Epithelial cell of proximal tubule (primary cell): Measurements from ENCODE around the gene KCNIP1. TPM values are rescaled to one million over a fixed set of nuclear protein-coding genes. Genes with fewer than 3 reads are reported as not detected.

Experiments used
- DNase-seq: peaks from one replicate; pipeline ENCODE4 v3.0.0-alpha.2; 2011; ENCODE audit warnings: low read depth
- H3K4me3 ChIP-seq: 2 replicates; pipeline ENCODE4 v1.5.1; 2011; ENCODE audit warnings: low read depth, mild to moderate bottlenecking, low read length
- CTCF ChIP-seq: conservative IDR thresholded peaks from 2 replicates; pipeline ENCODE4 v1.5.1; 2012; ENCODE audit warnings: low read depth, mild to moderate bottlenecking, low read length
- total RNA-seq: library from RNA; depleted of rRNA; stranded (reverse); fragments of >200 nt; gene quantifications from 2 replicates; pipeline ENCODE4 v1.2.3, GENCODE V29; 2015

KCNIP1 gene
- total RNA-seq, 1 donor from 2014 or later = 2.0 TPM

GRCh38 chr5:170631466-170632195 lies 127.8 kb downstream of the KCNIP1 start:
- H3K4me3 ChIP-seq = no peak overlapping the region
- DNase-seq = no peak
- TF ChIP-seq CTCF = peak; percentile 25

GRCh38 chr5:170632266-170632984 lies 128.6 kb downstream of the KCNIP1 start:
- no peak for TF ChIP-seq CTCF
- H3K4me3 ChIP-seq = peak overlapping the region; percentile 53
- no peak for DNase-seq

GRCh38 chr5:170632985-170633234 lies 129.1 kb downstream of the KCNIP1 start:
- DNase-seq = no peak
- H3K4me3 ChIP-seq = peak overlapping the region; percentile 53
- TF ChIP-seq CTCF = peak; percentile 97

DNA sequence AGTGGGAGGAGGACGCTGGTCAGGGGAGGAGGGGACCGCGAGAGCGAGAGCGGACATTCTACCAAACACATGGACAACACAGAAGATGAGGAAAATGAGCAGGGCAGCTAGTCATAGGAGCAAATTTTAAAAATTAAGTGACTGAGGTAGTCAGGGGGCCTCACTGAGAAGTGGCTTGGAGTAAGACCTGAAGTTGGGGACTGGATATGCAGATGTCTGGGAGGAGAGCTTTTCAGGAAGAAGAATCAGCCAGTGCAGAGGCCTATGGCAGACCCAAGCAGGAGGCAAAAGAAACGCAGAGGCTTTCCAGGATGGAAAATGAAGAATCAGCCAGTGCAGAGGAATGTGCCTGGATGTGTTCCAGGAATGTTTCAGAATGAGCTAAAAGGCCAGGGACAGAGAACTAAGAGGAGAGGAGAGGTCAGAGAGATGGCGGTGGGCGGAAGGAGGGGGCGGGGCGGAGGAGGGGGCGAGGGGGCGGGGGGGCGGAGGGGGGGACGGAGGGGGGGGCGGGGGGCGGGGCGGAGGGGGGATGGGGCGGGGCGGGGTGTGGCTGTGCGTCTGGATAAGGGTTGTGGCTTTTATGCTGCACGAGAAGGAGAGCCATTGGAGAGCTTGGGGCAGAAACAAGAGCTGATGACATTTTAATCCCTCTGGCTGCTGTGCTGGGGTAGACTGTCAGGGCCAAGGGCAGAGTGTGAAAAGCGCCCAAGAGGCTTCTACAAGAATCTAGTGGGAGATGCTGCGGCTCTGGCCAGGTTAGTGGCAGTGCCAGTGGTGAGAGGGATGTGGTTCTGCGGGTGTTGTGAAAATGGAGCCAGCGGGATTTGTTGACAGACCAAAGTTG lies 129.6 kb downstream of the KCNIP1 start:
- H3K4me3 ChIP-seq = peak overlapping the region; percentile 53
- TF ChIP-seq CTCF = no peak
- DNase-seq = peak; percentile 32

DNA sequence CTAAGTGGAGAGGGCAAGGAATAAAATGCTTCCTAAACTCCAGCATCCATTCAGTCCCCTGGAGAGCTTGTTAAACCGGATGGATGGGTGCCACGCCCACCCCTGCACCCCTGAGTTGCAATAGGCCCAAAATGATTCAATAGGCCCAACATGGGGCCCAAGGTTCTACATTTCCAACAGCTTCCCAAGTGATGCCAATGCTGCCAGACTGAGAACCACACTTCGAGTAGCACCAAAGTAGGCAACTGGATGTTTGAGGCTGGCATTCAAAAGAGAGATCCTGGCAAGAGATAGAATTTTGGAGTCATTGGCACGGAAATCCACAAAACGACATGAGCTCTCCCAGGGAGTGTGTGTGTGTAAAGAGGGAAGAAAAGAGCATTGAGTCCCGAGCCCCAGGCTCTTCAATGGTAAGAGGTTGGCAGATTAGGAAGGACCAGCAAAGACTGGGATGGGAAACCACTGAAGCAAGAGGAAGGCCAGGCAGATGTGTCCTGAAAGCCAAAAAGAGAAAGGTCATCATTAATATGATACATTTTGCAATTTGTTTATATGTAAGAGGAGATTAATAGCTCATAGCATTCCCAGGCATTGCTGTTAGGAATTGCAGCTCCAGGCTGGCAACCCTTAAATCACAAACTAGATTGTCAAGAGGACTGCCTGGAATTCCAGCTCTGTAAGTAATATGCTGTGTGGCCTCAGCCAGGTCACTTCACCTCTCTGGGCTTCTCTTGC lies 130.6 kb downstream of the KCNIP1 start:
- DNase-seq = no peak
- no peak overlapping the region for H3K4me3 ChIP-seq
- TF ChIP-seq CTCF = no peak

- no peak for DNase-seq
- no peak overlapping the region for H3K4me3 ChIP-seq
- TF ChIP-seq CTCF = no peak
Measured at GRCh38 chr5:170635706-170636105, 131.9 kb downstream of the KCNIP1 start.
